Tibial nerve (tissue), 4 donors: Measurements from ENCODE around the gene ST3GAL2. TPM values are rescaled to one million over a fixed set of nuclear protein-coding genes. Genes with fewer than 3 reads are reported as not detected.
A peak's percentile ranks its signal among the peaks of the same experiment; 100 is the strongest.
"Not testable (repeated sequence)": the region's sequence is repeated elsewhere in the genome, so short reads cannot be mapped to it uniquely, and the experiment has no call there.

Experiments
- DNase-seq, 2 donors: peaks; one replicate each; pipeline ENCODE4 v3.0.0-alpha.2; 2019; ENCODE audit warnings: low spot score in 2 of 2
- H3K27ac ChIP-seq, 4 donors: fragments of 200-600 bp; sonication (generic) in 3 of 4; one replicate each; pipeline ENCODE4 v1.5.1; 2017 to 2019; ENCODE audit warnings: mild to moderate bottlenecking in 1 of 4
- H3K27me3 ChIP-seq, 2 donors: fragments of 200-600 bp; sonication (generic) in 1 of 2; one replicate each; pipeline versions ENCODE4 v1.5.1 to v1.6.0; 2017 to 2019
- H3K36me3 ChIP-seq, 3 donors: fragments of 200-600 bp; sonication (generic); one replicate each; pipeline ENCODE4 v1.5.1; 2018 to 2019
- H3K4me1 ChIP-seq, 4 donors: fragments of 200-600 bp; sonication (generic) in 3 of 4; one replicate each; pipeline ENCODE4 v1.5.1; 2017 to 2019
- H3K4me3 ChIP-seq, 4 donors: fragments of 200-600 bp; sonication (generic) in 3 of 4; one replicate each; pipeline ENCODE4 v1.5.1; 2017 to 2019; ENCODE audit warnings: mild to moderate bottlenecking in 1 of 4, moderate library complexity in 1 of 4
- H3K9me3 ChIP-seq, 4 donors: fragments of 200-600 bp; sonication (generic) in 3 of 4; one replicate each; pipeline ENCODE4 v1.5.1; 2017 to 2019
- CTCF ChIP-seq, 5 experiments: fragments of 200-600 bp in 3 of 5; fragments of 450-650 bp in 2 of 5; sonication (generic) in 3 of 5; IDR thresholded peaks; one replicate each; pipeline ENCODE4 v1.5.1; 2016 to 2019; ENCODE audit warnings: antibody characterized with exemption in 5 of 5, mild to moderate bottlenecking in 3 of 5, moderate library complexity in 2 of 5
- EP300 ChIP-seq, 2 donors: sonication (generic); formaldehyde crosslinking; IDR thresholded peaks; one replicate each; pipeline ENCODE4 v1.6.1; 2017; ENCODE audit warnings: antibody characterized with exemption in 2 of 2, mild to moderate bottlenecking in 1 of 2
- POLR2A ChIP-seq, 2 donors: fragments of 450-650 bp; IDR thresholded peaks; one replicate each; pipeline ENCODE4 v1.6.1; 2017; ENCODE audit warnings: antibody characterized with exemption in 2 of 2, mild to moderate bottlenecking in 2 of 2, moderate library complexity in 2 of 2
- WGBS, 2 donors: methylation state at CpG; one replicate each; pipeline ENCODE4 v1.1.5; 2018; 5-methylcytosine and 5-hydroxymethylcytosine counted together
- total RNA-seq, 4 donors: library from RNA; depleted of rRNA; stranded (reverse); fragments of >200 nt; gene quantifications; one replicate each; pipeline ENCODE4 v1.1.0, GENCODE V29; 2016

ST3GAL2 gene
- total RNA-seq, 4 donors from 2014 or later = 18.6 to 32.4 (median 23.6) TPM

- no peaks in the 10 kb centered on the region for H3K36me3 ChIP-seq
- no peaks in the 10 kb centered on the region for H3K27me3 ChIP-seq
- H3K27ac ChIP-seq = no peak overlapping the region
- H3K9me3 ChIP-seq = no peaks in the 10 kb centered on the region
- H3K4me3 ChIP-seq = no peak overlapping the region
- H3K4me1 ChIP-seq = peaks cover 0 to 31% (median 5%) of the 10 kb centered on the region in 4 donors
- no peak for DNase-seq
- WGBS, 2 donors = 80 to 82% methylated on average over 7 of the region's 7 CpGs
- TF ChIP-seq CTCF (IDR thresholded peaks at IDR 0.05) = no peak
- TF ChIP-seq POLR2A (IDR thresholded peaks at IDR 0.05) = no peak
- no peak for TF ChIP-seq EP300 (IDR thresholded peaks at IDR 0.05)
These were observed 17.0 kb upstream of the ST3GAL2 start for GRCh38 chr16:70455910-70456309.

GRCh38 chr16:70454222-70455034, 15.5 kb upstream of the ST3GAL2 start, which contains the start of gene FCSK:
Gene FCSK (plus strand): TSS chr16:70454595. CDS start chr16:70463191, 8,596 bp downstream.
- no peaks in the 10 kb centered on the region for H3K27me3 ChIP-seq
- 0 to 1% methylated on average over 31 to 44 of the region's 67 CpGs for WGBS, 2 donors
- TF ChIP-seq POLR2A (IDR thresholded peaks at IDR 0.05) = no peak
- TF ChIP-seq CTCF (IDR thresholded peaks at IDR 0.05) = peak in 2 of 5 experiments; percentile 26 to 53
- peak; percentile 18 to 49 for TF ChIP-seq EP300 (IDR thresholded peaks at IDR 0.05)
- peaks cover 0 to 27% (median 5%) of the 10 kb centered on the region in 4 donors for H3K4me1 ChIP-seq
- no peaks in the 10 kb centered on the region for H3K9me3 ChIP-seq
- peak within 1 kb of the TSS; percentile 67 to 96 (median 84) for H3K4me3 ChIP-seq
- peak within 1 kb of the TSS; percentile 89 to 97 (median 93) for H3K27ac ChIP-seq
- H3K36me3 ChIP-seq = no peaks in the 10 kb centered on the region
- DNase-seq = peak in 1 of 2 donors; percentile 53

GRCh38 chr16:70453892-70454221, 15.0 kb upstream of the ST3GAL2 start:
- no peak for DNase-seq
- Histone ChIP-seq H3K27ac (peak overlapping the region; percentile 89 to 97 (median 93)), H3K4me1 (peaks cover 0 to 27% (median 5%) of the 10 kb centered on the region in 4 donors), H3K27me3 (no peaks in the 10 kb centered on the region), H3K36me3 (no peaks in the 10 kb centered on the region), H3K9me3 (no peaks in the 10 kb centered on the region), H3K4me3 (peak overlapping the region; percentile 67 to 96 (median 84))
- 0 to 3% methylated on average over 8 of the region's 8 CpGs for WGBS, 2 donors
- TF ChIP-seq CTCF (IDR thresholded peaks at IDR 0.05) (no peak), EP300 (IDR thresholded peaks at IDR 0.05) (no peak), POLR2A (IDR thresholded peaks at IDR 0.05) (no peak)

DNA sequence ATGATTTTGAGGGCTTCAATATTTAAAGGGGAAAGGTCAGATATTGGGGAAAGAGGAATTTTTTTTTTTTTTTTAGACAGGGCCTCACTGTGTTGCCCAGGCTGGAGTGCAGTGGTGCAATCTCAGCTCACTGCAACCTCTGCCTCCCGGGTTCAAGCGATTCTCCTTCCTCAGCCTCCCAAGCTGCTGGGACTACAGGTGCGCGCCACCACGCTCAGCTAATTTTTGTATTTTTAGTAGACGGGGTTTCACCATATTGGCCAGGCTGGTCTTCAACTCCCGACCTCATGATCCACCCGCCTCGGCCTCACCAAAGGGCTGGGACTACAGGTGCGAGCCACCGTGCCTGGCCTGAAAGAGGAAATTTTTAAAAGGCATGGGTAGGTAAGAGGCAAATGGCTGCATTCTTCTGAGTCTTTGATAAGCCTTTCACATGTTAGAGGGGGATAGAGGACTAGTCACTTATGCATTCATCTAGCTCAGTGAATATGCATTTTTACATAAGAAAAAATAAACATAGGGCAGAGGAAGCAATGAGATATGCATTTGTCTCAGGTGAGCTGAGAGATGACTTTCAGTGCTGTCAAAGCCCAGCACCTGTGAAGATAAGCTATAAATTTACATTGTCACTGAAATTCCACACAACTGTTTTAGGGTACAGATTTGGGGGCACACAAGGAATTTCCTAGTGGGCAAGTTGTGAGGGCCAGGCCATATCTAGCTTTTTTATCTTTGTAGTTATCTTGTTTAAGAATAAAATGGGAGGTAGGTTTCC, 14.4 kb upstream of the ST3GAL2 start:
- peak overlapping the region in 1 of 4 donors; percentile 97 for H3K27ac ChIP-seq
- TF ChIP-seq EP300 (IDR thresholded peaks at IDR 0.05) (no peak), POLR2A (IDR thresholded peaks at IDR 0.05) (no peak), CTCF (IDR thresholded peaks at IDR 0.05) (no peak)
- 94 to 97% methylated on average over 11 of the region's 11 CpGs for WGBS, 2 donors

GRCh38 chr16:70451004-70451340, 12.1 kb upstream of the ST3GAL2 start:
- H3K27me3 ChIP-seq, H3K36me3 ChIP-seq, H3K4me3 ChIP-seq, DNase-seq, H3K27ac ChIP-seq, H3K9me3 ChIP-seq: not testable (repeated sequence)
- H3K4me1 ChIP-seq = peaks cover 0 to 16% (median 5%) of the 10 kb centered on the region in 4 donors
- 39 to 74% methylated on average over 10 to 22 of the region's 25 CpGs for whole genome bisulfite sequencing, 2 donors

More for the DNA sequence above, 14.4 kb upstream of the ST3GAL2 start:
- no peak for DNase-seq
- peaks cover 0 to 27% (median 5%) of the 10 kb centered on the region in 4 donors for H3K4me1 ChIP-seq
- H3K36me3 ChIP-seq = no peaks in the 10 kb centered on the region
- H3K27me3 ChIP-seq = no peaks in the 10 kb centered on the region
- H3K9me3 ChIP-seq = no peaks in the 10 kb centered on the region
- peak overlapping the region; percentile 67 to 96 (median 84) for H3K4me3 ChIP-seq

DNA sequence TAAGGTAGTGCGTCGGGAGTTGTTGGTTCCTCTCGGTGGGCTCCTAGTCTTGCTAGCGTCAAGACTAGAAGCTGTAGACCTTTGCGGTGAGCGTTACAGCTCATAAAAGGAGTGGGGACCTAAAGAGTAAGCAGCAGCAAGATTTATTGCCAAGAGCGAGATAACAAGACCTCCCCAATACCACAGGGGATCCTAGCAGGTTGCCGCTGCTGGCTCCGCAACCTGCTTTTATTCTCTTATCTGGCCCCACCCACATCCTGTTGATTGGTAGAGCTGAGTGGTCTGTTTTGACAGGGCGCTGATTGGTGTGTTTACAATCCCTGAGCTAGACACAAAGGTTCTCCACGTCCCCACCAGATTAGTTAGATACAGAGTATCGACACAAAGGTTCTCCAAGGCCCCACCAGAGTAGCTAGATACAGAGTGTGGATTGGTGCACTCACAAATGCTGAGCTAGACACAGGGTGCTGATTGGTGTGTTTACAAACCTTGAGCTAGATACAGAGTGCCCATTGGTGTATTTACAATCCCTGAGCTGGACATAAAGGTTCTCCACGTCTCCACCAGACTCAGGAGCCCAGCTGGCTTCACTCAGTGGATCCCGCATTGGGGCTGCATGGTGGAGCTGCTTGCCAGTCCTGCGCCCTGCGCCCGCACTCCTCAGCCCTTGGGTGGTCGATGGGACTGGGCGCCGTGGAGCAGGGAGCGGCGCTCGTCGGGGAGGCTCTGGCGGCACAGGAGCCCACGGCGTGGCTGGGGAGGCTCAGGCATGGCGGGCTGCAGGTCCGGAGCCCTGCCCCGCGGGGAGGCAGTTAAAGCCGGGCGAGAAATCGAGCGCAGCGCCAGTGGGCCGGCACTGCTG, 11.5 kb upstream of the ST3GAL2 start:
- H3K36me3 ChIP-seq, H3K4me3 ChIP-seq, DNase-seq, H3K27ac ChIP-seq, H3K27me3 ChIP-seq, H3K4me1 ChIP-seq, H3K9me3 ChIP-seq: not testable (repeated sequence)
- 79 to 87% methylated on average over 27 to 37 of the region's 37 CpGs for WGBS, 2 donors
